OCI-LY1 (cell line): Measurements from ENCODE around the gene AIP.
A peak's percentile ranks its signal among the peaks of the same experiment; 100 is the strongest.

Experiments used
- H2AFZ ChIP-seq: fragments of 200-600 bp; sonication (generic), shearing (Covaris generic); 2 replicates; pipeline ENCODE4 v1.6.0; 2014; ENCODE audit warnings: antibody characterized with exemption, mild to moderate bottlenecking, low read length
- H3F3A ChIP-seq: fragments of 200-600 bp; sonication (generic), shearing (Covaris generic); 2 replicates; pipeline ENCODE4 v1.6.0; 2014; ENCODE audit warnings: mild to moderate bottlenecking, antibody characterized with exemption, low read length, moderate library complexity; ENCODE audit not compliant: insufficient read depth
- H3K27ac ChIP-seq: fragments of 200-600 bp; sonication (generic); 2 replicates; pipeline ENCODE4 v1.5.1; 2014; ENCODE audit warnings: low read length, mixed run types, mild to moderate bottlenecking, low read depth; ENCODE audit not compliant: poor library complexity, severe bottlenecking
- H3K27me3 ChIP-seq: fragments of 200-600 bp; sonication (generic); 2 replicates; pipeline ENCODE4 v1.6.0; 2014; ENCODE audit warnings: antibody characterized with exemption, mild to moderate bottlenecking, low read length, moderate library complexity; ENCODE audit not compliant: insufficient read depth
- H3K36me3 ChIP-seq: fragments of 200-600 bp; sonication (generic); 2 replicates; pipeline ENCODE4 v1.6.1; 2014; ENCODE audit warnings: mild to moderate bottlenecking, antibody characterized with exemption, low read length, moderate library complexity, mixed read lengths; ENCODE audit not compliant: insufficient read depth
- H3K4me1 ChIP-seq: fragments of 200-600 bp; sonication (generic); 2 replicates; pipeline ENCODE4 v1.5.1; 2014; ENCODE audit warnings: mild to moderate bottlenecking, low read length, moderate library complexity; ENCODE audit not compliant: insufficient read depth, severe bottlenecking
- H3K4me2 ChIP-seq: fragments of 200-600 bp; sonication (generic), shearing (Covaris generic); 2 replicates; pipeline ENCODE4 v1.6.1; 2014; ENCODE audit warnings: low read length
- H3K4me3 ChIP-seq: fragments of 200-600 bp; sonication (generic); 2 replicates; pipeline ENCODE4 v1.5.1; 2014; ENCODE audit warnings: low read length, low read depth, mild to moderate bottlenecking, mixed read lengths; ENCODE audit not compliant: poor library complexity, severe bottlenecking
- H3K79me2 ChIP-seq: fragments of 200-600 bp; shearing (Covaris generic); 2 replicates; pipeline ENCODE4 v1.6.1; 2016; ENCODE audit warnings: mixed run types, low read length, mixed read lengths; ENCODE audit not compliant: insufficient read depth
- H3K9ac ChIP-seq: fragments of 200-600 bp; sonication (generic), shearing (Covaris generic); 2 replicates; pipeline ENCODE4 v1.6.1; 2014; ENCODE audit warnings: mild to moderate bottlenecking, low read length, mixed read lengths
- H3K9me2 ChIP-seq: fragments of 200-600 bp; sonication (generic), shearing (Covaris generic); 2 replicates; pipeline ENCODE4 v1.6.1; 2014; ENCODE audit warnings: low read depth, mild to moderate bottlenecking, low read length, mixed read lengths
- H3K9me3 ChIP-seq: fragments of 200-600 bp; shearing (Covaris generic); 2 replicates; pipeline ENCODE4 v1.6.1; 2014; ENCODE audit warnings: low read length, mixed read lengths
- H4K20me1 ChIP-seq: fragments of 200-600 bp; sonication (generic), shearing (Covaris generic); 2 replicates; pipeline ENCODE4 v1.6.0; 2016; ENCODE audit warnings: mild to moderate bottlenecking, low read length; ENCODE audit not compliant: insufficient read depth
- CTCF ChIP-seq: fragments of 200-600 bp; sonication (generic), shearing (Covaris generic); IDR thresholded peaks from 2 replicates; pipeline ENCODE4 v1.5.1; 2017; ENCODE audit warnings: mild to moderate bottlenecking, antibody characterized with exemption, low read length, moderate library complexity, mixed read lengths
- EZH2 ChIP-seq: fragments of 200-600 bp; sonication (generic), shearing (Covaris generic); IDR thresholded peaks from 2 replicates; pipeline ENCODE4 v1.8.0; 2017; ENCODE audit warnings: borderline replicate concordance, mixed run types, mild to moderate bottlenecking, antibody characterized with exemption, low read length, moderate library complexity, mixed read lengths

The AIP gene

GRCh38 chr11:67435031-67435726, 47.6 kb upstream of the AIP start:
- peak overlapping the region; percentile 79 for H3K4me3 ChIP-seq
- no peaks in the 10 kb centered on the region for H3K9me2 ChIP-seq
- no peaks in the 10 kb centered on the region for H3K27me3 ChIP-seq
- peaks cover 55% of the 10 kb centered on the region for H3K36me3 ChIP-seq
- no peaks in the 10 kb centered on the region for H3K79me2 ChIP-seq
- peak overlapping the region; percentile 89 for H3K4me2 ChIP-seq
- peak overlapping the region; percentile 92 for H3K9ac ChIP-seq
- H3F3A ChIP-seq: no peaks in the 10 kb centered on the region
- peaks cover 90% of the 10 kb centered on the region for H3K4me1 ChIP-seq
- no peaks in the 10 kb centered on the region for H3K9me3 ChIP-seq
- H4K20me1 ChIP-seq: no peaks in the 10 kb centered on the region
- TF ChIP-seq EZH2: no peak
- no peak for TF ChIP-seq CTCF
- H2AFZ ChIP-seq: no peak overlapping the region
- H3K27ac ChIP-seq: peak overlapping the region; percentile 97

- no peak for TF ChIP-seq CTCF
- no peak for TF ChIP-seq EZH2
- no peaks in the 10 kb centered on the region for H3F3A ChIP-seq
- no peaks in the 10 kb centered on the region for H4K20me1 ChIP-seq
- no peaks in the 10 kb centered on the region for H3K9me2 ChIP-seq
- no peaks in the 10 kb centered on the region for H3K9me3 ChIP-seq
- H3K27ac ChIP-seq: peak overlapping the region; percentile 97
- H3K4me1 ChIP-seq: peaks cover 94% of the 10 kb centered on the region
- H3K4me2 ChIP-seq: peak overlapping the region; percentile 89
- peak overlapping the region; percentile 79 for H3K4me3 ChIP-seq
- H3K36me3 ChIP-seq: peaks cover 54% of the 10 kb centered on the region
- peak overlapping the region; percentile 92 for H3K9ac ChIP-seq
- H3K27me3 ChIP-seq: no peaks in the 10 kb centered on the region
- no peak overlapping the region for H2AFZ ChIP-seq
- H3K79me2 ChIP-seq: no peaks in the 10 kb centered on the region
Observed at GRCh38 chr11:67435727-67436458, 46.9 kb upstream of the AIP start.

GRCh38 chr11:67436459-67437081, 46.3 kb upstream of the AIP start:
- Histone ChIP-seq H3K9me3 (no peaks in the 10 kb centered on the region), H3K4me2 (peak overlapping the region; percentile 89), H3K27ac (peak overlapping the region; percentile 97), H3F3A (no peaks in the 10 kb centered on the region), H4K20me1 (no peaks in the 10 kb centered on the region), H3K4me3 (peak overlapping the region; percentile 79), H3K9me2 (no peaks in the 10 kb centered on the region), H3K79me2 (no peaks in the 10 kb centered on the region), H3K27me3 (no peaks in the 10 kb centered on the region), H2AFZ (no peak overlapping the region), H3K9ac (peak overlapping the region; percentile 92), H3K36me3 (peaks cover 50% of the 10 kb centered on the region), H3K4me1 (peaks cover 97% of the 10 kb centered on the region)
- TF ChIP-seq CTCF: no peak
- TF ChIP-seq EZH2: no peak
